HG03575 (cell line): ENCODE results near the gene SEC22C.

Source experiments
- ATAC-seq: cut with Tn5 transposase; IDR thresholded peaks from one replicate; pipeline ENCODE4 v1.9.1; 2021; ENCODE audit not compliant: unreplicated experiment, insufficient number of reproducible peaks, low FRiP score; ENCODE audit errors: extremely low read depth

The SEC22C gene

DNA sequence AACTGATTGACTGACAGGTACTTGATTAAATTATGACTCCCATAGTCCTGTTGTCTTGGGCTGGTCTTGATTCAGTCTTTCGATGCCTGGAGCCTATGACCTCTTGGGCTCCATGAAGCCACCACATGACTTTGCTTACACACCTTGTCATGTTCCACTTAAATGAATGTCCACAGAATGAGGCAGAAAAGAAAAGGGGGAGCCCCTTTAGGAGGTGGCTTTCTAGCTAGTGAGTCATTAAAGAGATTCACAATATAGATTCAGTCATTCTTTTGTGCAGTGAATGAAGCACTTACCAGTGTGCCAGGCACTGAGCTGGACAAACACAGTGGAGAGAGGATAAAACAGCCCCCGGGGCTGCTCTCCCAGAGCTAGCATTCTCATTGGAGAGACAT is 62.2 kb downstream of the SEC22C start:
- ATAC-seq = no peak

DNA sequence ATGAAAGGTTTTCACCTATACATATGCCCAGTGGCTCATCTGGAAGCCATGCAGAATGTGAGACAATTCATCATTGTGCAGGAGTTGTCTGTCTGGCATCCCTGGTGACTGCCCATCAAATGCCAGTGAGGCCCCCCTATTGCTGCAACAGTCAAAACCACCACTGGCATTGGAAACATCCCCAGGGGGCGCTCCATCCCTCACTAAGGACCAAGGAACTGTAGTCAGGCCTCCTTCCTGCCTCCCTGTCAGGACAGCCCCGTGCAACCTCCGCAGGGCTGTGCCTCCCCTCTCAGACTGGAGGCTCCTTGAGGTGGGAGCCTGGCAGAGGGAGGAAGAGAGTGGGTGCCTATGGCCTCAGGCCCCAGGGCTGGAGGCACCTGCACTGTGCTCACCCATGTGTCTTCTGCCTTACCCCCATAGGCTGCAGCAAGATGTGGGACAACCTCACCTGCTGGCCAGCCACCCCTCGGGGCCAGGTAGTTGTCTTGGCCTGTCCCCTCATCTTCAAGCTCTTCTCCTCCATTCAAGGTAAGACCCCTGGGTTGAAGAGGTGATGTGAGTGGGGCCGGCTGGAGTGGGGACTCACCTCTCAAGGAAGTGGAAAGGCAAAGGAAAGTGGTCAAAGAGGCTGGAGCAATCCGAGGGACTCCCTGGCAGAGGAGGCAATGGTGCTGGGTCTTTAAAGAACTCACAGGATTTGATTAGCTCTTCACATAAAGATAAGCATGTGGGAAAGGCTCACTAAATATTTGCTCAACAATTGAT is 62.8 kb downstream of the SEC22C start:
- no peak for ATAC-seq

DNA sequence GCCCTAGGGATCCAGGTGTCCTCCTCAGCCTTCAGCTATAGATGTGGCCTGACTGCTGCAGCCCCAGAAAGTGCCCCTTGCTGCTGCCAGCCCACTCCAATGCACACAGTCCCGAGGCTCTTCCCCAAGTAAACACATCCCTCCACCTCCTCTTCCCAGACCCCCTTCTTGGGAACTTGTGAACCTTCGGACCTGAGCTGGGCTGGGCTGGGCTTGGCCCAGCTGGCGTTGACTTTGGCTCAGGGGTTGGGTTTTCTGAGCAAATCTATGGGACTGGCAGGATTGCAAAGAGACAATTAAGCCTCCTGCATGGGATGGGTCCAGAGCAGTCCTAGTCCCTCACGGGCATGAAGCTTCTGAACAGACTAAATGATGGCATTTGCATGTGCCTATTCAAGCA is 64.7 kb downstream of the SEC22C start:
- ATAC-seq = no peak

DNA sequence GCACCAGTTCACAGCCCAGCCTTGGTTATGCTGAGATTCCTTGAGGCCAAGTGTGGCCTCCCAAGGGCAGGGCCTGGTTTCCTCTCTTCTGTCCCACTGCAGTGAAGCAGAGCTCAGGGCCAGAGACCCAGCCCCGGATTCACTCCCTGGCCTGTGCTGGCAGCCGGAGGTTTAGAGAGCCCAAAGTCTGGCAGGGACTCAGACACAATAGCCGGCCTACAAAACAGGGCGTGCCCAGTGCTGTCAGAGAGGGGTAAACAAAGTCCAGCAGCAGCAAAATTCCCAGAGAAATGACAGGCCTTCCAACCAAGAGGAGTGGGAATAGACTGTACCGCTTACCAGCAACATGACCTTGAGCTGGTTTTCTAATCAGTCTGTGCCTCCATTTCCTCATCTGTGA is 65.3 kb downstream of the SEC22C start:
- ATAC-seq = no peak

DNA sequence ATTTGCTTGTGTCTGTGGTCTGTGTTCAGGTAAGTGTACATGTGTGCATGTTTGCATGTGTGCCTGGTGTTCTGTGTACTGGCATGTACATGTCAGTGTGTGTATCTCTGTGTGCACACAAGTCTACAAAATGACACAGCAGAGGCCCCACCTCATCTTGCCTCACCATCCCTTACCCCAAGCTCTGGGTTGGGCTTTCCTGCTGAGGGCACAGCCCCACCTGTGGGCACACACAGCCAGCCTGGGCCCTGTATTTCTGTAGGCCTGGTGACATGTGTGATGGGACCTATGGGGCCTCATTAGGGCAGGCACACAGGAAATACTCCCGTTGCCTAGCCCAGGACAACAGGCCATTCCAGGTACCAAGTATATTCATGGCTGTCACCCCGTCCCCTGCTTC is 65.8 kb downstream of the SEC22C start:
- no peak for ATAC-seq

DNA sequence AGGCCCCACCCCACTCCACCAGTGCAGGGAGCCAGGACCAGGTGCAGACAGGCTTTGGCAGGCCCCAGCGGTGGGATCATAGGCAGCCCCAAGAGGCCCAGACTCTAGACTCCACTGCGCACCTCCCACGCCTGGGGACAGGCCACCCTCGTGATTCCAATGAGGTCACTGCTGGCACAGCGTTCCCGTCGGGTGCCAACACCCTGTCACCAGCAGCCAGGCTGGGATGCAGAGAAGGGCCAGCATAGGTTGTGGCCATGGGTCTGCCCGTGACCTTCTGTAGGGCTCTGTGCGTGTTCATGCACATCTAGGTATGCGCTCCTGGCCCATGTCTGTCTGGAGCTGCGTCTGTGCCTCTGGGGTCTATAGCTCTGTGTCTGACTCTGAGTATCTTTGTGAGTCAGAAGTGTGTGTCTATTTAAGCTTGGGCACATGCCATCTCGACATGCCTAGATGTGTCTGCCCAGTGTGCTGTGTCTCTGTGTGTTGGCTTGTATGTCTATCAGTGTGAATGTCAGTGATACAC is 66.3 kb downstream of the SEC22C start:
- ATAC-seq = no peak

DNA sequence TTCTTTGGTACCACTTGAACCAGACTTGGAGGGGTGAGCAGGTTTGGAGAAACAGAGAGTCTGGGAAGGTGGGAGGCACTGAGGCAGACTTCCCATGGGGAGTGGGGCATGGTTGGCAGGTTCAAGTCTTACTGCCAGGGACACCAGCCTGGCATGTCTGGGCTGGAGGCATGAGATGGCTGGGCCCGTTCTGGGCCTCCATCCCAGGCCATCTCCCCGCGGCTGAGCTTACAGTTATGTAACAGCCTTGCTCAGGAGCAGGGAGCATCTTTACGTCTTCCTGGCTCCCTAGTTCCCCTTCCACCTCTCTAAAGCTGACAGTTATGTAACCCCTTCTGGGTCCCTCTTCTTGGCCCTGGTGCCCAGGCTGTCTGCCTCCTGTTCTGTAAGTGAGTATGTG is 66.9 kb downstream of the SEC22C start:
- ATAC-seq = no peak

DNA sequence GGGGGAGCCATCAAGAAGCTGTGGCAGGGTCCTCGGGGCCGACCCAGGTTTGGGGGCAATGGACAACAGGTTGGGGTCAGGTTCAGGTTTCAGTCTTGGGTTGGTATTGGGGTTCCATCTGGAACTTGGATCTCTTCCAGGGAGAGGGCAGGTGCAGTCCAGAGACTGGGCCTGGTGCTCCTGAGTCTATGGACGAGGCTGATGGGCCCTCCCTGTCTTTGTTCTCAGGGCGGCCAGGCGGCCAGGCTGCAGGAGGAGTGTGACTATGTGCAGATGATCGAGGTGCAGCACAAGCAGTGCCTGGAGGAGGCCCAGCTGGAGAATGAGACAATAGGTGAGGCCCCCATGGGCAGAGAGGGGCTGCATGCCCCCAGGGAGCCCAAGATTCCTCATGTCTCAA is 68.2 kb downstream of the SEC22C start:
- ATAC-seq = no peak

DNA sequence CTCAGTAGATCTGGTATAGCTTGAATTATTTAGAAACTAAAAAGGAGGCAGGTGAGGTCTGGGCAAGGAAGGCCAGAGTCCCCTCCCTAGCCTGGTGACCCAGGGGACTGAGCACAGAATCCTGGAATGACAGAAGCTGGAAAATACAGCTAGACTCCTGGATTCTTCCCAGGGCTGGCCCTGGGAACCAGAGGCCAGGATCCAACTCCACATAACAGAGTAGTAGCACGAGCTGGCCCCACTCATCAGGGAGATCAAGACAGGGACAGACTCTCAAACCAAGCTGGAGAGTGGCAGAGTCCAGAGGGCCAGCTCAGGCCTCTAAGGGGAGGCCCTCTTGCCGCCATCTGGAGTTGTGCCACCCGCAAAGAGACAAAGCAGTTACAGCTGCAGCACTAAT is 68.6 kb downstream of the SEC22C start:
- no peak for ATAC-seq

DNA sequence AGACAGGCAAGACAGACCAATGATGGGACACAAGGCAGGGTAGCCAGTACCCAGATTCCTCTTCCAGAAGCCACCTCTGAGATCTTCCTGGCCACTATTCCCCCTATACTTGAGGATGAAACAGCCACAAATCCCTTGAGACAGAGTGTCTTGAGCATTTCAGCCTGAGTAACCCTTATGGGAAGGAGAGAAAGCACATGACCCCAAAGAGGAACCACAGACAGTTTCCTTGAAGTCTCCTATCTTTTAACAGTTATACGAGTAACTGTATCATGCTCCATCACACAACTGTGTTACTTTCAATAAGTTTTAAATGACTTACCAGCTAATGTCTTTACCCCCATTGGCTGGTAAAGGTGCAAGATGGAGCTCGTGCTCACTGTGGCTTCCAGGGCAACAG is 70.0 kb downstream of the SEC22C start:
- ATAC-seq = no peak

DNA sequence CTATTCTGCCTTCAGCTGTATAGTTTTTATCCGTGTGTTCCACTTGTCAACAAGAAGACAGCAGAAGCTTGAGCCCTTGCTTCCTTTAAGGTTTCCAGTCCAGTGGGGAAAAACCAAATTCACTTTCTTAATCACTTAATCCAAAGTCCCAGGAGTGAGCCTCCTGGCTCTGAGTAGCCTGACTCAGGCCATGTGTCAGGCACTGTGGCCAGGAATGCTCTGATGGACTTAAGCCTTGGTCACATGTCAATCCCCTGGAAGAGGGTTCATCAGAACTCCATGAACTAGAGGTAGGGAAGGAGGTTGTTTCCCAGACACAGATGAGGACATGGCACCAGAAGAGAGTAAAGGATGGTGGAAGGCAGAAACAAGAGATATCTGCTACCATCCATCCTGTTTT is 70.6 kb downstream of the SEC22C start:
- ATAC-seq = no peak

DNA sequence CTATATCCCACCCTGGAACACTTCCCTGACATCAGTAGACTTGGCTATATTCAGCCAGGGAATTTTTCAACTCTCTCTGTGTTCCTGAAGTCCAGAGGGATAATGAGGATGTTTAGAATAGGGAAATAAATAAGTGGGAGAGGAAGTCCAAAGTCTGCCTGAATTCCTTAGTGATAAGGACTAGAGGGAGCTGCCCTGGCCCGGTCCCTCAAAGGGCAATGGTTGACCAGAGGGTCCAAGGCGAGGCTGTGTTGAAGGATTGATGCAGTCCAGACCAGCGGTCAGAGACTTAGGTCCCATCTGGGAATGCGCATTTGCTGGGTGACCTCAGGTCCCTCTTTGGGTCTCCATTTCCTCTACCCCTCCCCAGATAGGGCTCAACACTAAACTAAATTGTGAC is 71.4 kb downstream of the SEC22C start:
- ATAC-seq = no peak

DNA sequence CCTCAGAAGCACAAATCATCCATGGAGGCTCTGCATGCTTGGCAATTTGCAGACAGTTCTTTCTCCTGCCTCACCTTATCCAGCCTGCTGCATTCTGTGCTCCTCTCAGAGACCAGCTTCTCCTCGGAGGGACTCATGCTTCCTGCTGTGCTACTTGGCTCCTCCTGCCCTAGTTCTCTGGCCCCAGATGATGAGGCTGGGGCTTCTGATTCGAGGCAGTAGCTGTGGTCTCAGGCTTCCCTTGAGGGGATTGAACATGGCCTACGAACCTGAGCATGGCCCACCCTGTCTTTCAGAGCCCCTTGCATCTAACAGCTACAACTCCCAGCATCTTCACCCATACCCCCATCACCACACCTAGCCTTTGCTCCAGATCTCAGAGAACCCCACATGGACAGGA is 72.7 kb downstream of the SEC22C start:
- ATAC-seq = no peak

DNA sequence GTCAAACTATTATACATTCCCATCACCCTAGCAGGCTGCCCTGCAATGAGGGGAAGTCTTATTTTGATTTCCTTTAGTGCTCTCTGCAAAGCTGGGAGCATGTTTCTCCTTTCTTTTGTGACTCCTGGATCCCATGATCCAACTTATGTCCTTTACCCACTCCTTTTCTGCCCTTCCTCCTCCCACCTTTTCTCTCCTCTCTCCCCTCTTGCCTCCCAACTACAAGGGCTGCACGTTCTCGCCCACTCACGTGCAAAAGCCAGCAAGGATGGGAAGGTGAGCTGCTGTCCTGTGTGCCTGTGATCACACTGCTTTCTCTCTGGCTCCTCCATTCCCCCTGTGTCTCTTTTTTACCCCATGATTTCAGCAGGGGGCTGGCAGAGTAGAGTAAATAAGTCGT is 73.2 kb downstream of the SEC22C start:
- ATAC-seq = no peak

DNA sequence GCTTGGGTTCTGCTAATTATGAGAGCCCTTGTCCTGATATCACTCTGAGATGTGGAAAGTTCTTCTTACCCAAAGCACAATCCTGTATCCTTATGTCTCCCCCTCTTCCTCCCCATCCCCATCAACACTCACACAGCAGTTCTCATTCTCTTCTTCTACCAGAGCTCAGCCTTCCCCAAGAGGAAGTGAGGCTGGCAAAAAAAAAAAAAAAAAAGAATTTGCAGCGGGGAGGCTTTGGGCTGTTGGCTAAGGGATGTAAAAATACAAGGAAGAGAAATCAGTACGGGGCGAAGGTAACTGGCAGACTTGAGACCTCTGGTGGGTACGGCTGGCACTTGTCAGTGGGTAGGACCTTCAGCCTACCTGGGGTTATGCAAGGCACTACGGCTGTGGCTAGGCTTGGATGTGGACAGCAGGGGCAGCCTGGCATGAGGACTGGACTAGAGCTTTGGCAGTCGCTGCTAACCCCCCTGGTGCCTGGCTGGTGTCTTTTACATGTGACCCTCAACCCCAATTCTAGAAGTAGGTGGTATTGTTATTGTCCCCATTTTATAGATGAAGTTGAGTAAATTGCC is 73.9 kb downstream of the SEC22C start:
- ATAC-seq = no peak

DNA sequence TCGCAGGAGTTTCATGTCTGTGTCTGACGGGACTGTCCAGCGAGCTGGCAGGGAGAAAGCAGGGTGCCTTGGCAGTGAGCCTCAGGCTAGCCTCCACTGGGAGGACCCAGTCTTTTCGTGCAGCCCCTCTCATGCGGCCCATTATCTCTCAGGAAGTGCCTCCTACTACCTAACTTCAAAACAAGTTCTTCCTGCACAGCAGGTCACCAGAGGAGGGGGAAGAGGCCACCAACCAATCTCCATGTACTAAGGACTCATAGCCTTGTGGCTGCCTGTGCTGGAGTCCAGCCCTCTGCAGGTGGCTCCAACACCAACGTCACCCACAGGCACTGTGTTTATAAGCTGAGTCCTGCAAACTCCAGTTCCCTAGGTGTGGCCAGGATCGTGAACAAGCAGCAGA is 74.5 kb downstream of the SEC22C start:
- no peak for ATAC-seq

DNA sequence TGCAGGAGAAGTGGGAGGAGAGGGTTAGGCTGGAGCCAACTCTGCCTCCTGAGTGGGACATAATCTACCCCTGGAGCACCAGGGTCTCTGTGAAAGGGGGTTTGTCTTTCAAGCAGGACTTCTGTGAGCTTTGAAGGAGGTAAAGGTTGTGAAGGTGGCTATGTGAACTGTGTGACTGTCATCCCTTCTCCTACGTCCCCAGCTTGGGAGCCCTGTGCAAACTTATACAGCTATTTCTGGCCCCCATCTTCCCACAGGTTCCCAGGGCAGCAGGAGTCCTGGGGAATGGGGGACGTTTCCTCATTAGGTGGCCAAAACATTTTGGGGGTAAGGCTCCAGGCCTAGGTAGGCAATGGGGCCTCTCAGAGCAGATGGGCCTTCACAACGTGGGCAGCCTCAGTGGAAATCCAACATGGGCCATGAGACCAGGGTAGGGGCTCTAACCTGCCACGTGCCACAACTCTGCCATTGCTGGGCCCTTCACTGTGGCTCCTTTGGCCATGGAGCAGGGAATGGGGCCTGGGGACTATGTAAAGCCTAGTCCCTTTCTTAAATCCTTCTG is 75.8 kb downstream of the SEC22C start:
- ATAC-seq = no peak

DNA sequence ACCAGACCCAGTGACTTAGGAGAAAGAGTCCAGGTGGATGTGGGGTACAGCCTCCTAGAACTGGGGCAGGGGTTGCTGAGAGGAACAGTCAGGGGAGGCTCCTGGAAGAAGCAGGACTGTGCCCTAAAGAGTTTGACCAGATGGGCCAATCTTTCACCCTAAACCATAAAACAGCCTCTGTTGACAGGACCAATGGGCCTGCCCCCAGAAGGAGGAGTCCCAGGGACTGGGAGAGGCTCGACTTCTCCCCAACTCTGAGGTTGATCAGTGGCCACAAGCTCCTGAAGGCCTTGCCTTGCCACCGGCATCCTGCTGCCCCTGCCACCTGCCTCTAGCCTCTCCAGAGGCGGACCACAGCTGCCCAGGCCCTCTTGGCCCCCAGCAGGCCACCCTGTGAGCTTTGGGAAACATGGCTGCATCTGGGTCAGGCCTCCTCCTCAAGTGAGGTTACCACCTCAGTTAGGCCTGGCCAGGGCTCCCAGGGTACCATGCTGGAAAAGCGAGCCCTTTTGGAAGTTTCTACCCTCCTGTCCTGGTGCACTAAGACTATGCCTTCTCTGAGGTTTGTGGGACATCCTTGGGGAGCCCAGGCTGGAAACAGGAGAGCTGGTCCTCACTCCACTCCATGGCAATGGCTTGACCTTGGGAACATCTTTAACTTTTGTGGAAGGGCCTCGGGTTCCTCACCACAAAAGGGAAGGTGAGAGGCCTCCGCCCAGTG is 76.5 kb downstream of the SEC22C start:
- no peak for ATAC-seq

DNA sequence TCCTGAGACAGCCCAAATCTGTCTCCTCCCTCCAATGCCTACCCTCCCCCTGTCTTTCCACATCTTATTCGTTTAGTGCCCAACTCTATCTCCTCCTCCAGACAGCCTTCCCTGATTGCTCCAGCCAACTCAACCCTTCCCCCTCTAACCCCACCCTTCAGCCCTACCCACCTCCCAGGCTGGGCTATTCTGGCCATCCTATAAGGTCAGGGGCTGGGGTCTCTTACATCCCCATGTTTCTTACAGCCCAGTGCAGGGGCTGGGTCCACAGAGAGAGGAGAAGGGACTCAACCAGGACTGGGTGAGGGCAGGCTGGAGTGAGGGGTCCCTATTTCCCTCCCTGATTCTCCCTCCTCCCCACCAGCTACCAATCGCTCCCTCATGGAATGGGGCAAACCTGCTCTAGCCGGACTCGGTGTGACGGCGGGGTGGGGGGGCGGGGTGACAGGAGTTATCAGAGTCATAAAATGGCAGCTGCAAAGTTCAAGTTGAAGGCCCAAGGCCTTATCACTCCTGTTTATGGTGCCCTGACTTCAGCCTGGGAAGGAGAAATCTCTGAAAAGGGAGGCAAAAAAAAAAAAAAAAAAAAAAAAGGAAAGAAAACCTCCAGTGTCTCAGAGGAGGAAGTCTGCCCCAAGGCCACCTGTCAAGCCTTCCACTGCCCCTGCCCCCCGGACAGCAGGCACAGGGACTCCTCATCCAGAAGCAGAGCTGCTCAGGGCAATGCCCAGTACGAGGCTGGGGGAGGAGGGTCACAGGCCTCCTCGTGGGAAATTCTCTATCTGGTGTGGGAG is 77.2 kb downstream of the SEC22C start:
- ATAC-seq = no peak
